K562 (cell line): ENCODE data around the gene GPR153. TPM values are rescaled to one million over a fixed set of nuclear protein-coding genes. Genes with fewer than 3 reads are reported as not detected.

Experiments used
- ASH1L ChIP-seq: fragments of 450-650 bp; IDR thresholded peaks from 2 replicates; pipeline ENCODE4 v1.6.1; 2018; ENCODE audit warnings: borderline replicate concordance, mild to moderate bottlenecking, low read depth; ENCODE audit not compliant: partially characterized antibody
- CHD1 ChIP-seq: fragments of 200-600 bp; sonication (generic); IDR thresholded peaks from one replicate; pipeline ENCODE4 v1.6.1; 2012; ENCODE audit warnings: mild to moderate bottlenecking, moderate library complexity, low read length, inconsistent platforms
- L3MBTL2 ChIP-seq: fragments of 450-650 bp; IDR thresholded peaks from 2 replicates; pipeline ENCODE4 v1.6.1; 2016; ENCODE audit warnings: mild to moderate bottlenecking, moderate library complexity
- MCM5 ChIP-seq: fragments of 450-650 bp; IDR thresholded peaks from 2 replicates; pipeline ENCODE4 v1.6.1; 2016; ENCODE audit warnings: low read depth
- MECOM ChIP-seq: fragments of 250-450 bp; sonication (Bioruptor Pico); IDR thresholded peaks from 2 replicates; pipeline ENCODE4 v1.8.0; 2022; ENCODE audit warnings: inconsistent platforms
- PTTG1 ChIP-seq: fragments of 450-650 bp; IDR thresholded peaks from 2 replicates; pipeline ENCODE4 v1.6.1; 2016; ENCODE audit warnings: low read depth, mild to moderate bottlenecking, missing genetic modification characterization, missing compliant biosample characterization
- SIN3A ChIP-seq, 2 experiments: fragments of 150-350 bp in 1 of 2; IDR thresholded peaks; 2 replicates each; pipeline ENCODE4 v1.6.1; 2011 to 2016; ENCODE audit warnings: borderline replicate concordance in 2 of 2, low read depth in 2 of 2, low read length in 2 of 2, mild to moderate bottlenecking in 2 of 2, moderate library complexity in 2 of 2; ENCODE audit not compliant: control insufficient read depth in 1 of 2
- SPI1 ChIP-seq: IDR thresholded peaks from 2 replicates; pipeline ENCODE4 v1.6.1; 2011; ENCODE audit warnings: low read depth, low read length, control low read depth, borderline replicate concordance
- TOE1 ChIP-seq, 2 experiments: fragments of 450-650 bp in 1 of 2; sonication (generic) in 1 of 2; formaldehyde crosslinking in 1 of 2; IDR thresholded peaks; 2 replicates each; pipeline versions ENCODE4 v1.7.1 to v1.8.0; 2016 to 2022; ENCODE audit warnings: borderline replicate concordance in 2 of 2, mild to moderate bottlenecking in 2 of 2, antibody characterized with exemption in 1 of 2, inconsistent platforms in 1 of 2, low read depth in 1 of 2, missing genetic modification reagents in 1 of 2, moderate library complexity in 1 of 2
- ZFP36 ChIP-seq: fragments of 150-350 bp; IDR thresholded peaks from 2 replicates; pipeline ENCODE4 v1.6.1; 2018; ENCODE audit warnings: low read length, low read depth; ENCODE audit not compliant: partially characterized antibody
- ZNF785 ChIP-seq: fragments of 250-450 bp; sonication (Bioruptor Pico); IDR thresholded peaks from 2 replicates; pipeline ENCODE4 v1.4.0; 2020; ENCODE audit warnings: mild to moderate bottlenecking
- polyA plus RNA-seq, 8 experiments: library from polyadenylated mRNA; depleted of rRNA in 4 of 8; stranded (reverse) in 5 of 8; unstranded in 3 of 8; fragments of >200 nt; fragmentation: Nextera tagmentation in 2 of 8; fragmentation: Illumina TruSeq in 1 of 8; extraction: Ambion mirVana in 2 of 8; extraction: Trizol in 1 of 8; gene quantifications; 2 replicates each; pipeline versions ENCODE4 v1.2.1 to v1.2.3, GENCODE V29; 2011 to 2014; ENCODE audit warnings: inconsistent platforms in 1 of 8, missing spikeins in 1 of 8
- total RNA-seq, 7 experiments: library from RNA; depleted of rRNA in 6 of 7; stranded (reverse); fragments of >200 nt in 6 of 7; fragmentation: Illumina TruSeq in 2 of 7; extraction: Trizol in 2 of 7; gene quantifications; 2 replicates each; pipeline versions ENCODE4 v1.2.1 to v1.2.3, GENCODE V29; 2011 to 2021; ENCODE audit warnings: low replicate concordance in 1 of 7
- TF ChIP-seq, protein P1 (sequence below): sonication (generic); formaldehyde crosslinking; IDR thresholded peaks from 2 replicates; pipeline ENCODE4 v1.8.0; 2022; ENCODE audit warnings: mild to moderate bottlenecking, missing genetic modification reagents
- TF ChIP-seq, protein P2 (sequence below): sonication (generic); formaldehyde crosslinking; IDR thresholded peaks from 2 replicates; pipeline ENCODE4 v1.8.0; 2022; ENCODE audit warnings: missing genetic modification reagents, mild to moderate bottlenecking, moderate library complexity, borderline replicate concordance
- TF ChIP-seq, protein P3 (sequence below): fragments of 250-450 bp; sonication (Bioruptor Pico); IDR thresholded peaks from 2 replicates; pipeline ENCODE4 v1.8.0; 2021; ENCODE audit warnings: borderline replicate concordance, mild to moderate bottlenecking, moderate library complexity; ENCODE audit not compliant: poor library complexity, severe bottlenecking
- TF ChIP-seq, protein P4 (sequence below): sonication (generic); formaldehyde crosslinking; IDR thresholded peaks from 2 replicates; pipeline ENCODE4 v1.8.1; 2023; ENCODE audit warnings: mild to moderate bottlenecking, missing genetic modification reagents
- TF ChIP-seq, protein P5 (sequence below): fragments of 450-650 bp; formaldehyde crosslinking; IDR thresholded peaks from 2 replicates; pipeline ENCODE4 v1.4.0; 2022; ENCODE audit warnings: missing genetic modification characterization
- TF ChIP-seq, protein P6 (sequence below): sonication (generic); IDR thresholded peaks from 2 replicates; pipeline ENCODE4 v1.6.1; 2016

Gene GPR153
- total and polyA plus RNA-seq, 9 of the 15 experiments (the other 6 are each of a cell fraction or from before 2014, with no cell fraction given), result 0.01 to 1.5 (median 0.51) TPM

DNA sequence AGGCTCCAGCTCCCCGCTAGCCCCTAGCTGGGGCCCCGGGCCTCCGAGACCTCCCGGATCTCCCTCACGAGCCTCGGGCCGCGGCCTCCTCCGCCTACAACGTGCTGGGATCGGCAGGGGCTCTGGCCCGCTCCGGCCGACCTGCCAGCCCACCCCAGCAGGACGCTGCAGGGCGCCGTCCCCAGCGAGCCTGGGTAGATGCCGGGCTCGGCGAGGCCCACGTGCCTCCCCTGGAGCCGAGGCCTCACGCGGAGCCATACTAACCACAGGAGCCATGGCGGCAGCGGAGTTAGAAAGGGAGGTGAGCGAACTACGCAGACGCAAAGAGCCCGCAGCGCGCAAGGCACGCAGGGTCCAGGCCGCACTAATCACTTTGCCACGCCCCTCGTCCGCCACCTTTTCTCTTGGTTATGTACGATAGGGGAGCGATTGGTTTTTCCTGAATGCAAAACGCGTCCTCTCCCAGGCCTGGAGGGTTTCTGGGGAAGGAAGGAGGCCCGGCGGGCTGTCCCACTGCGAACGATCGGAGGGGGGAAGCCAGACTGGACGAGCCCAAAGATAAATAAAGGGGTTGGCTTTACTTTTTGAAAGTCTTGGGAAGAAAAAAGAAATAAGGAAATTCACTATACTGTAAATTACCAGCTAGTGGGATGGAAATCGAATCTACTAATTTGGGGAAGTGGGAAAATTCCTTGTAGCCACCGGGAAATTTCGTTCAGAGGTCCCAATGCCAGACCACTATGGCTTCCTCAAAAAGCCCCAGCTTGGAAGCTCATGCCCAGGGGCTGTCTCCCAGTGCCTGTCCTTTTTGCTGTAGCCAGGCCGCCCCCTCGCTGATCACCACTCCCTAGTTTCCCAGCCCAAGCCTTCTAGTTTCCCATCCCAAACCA, 61.4 kb downstream of the GPR153 start, which contains the start of gene RPL22 (continued):
- TF ChIP-seq, protein P1, sequence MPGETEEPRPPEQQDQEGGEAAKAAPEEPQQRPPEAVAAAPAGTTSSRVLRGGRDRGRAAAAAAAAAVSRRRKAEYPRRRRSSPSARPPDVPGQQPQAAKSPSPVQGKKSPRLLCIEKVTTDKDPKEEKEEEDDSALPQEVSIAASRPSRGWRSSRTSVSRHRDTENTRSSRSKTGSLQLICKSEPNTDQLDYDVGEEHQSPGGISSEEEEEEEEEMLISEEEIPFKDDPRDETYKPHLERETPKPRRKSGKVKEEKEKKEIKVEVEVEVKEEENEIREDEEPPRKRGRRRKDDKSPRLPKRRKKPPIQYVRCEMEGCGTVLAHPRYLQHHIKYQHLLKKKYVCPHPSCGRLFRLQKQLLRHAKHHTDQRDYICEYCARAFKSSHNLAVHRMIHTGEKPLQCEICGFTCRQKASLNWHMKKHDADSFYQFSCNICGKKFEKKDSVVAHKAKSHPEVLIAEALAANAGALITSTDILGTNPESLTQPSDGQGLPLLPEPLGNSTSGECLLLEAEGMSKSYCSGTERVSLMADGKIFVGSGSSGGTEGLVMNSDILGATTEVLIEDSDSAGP (CRISPR knock-in tag), result peak; percentile 74; the same call in 1 of the 2 replicates
- TF ChIP-seq SIN3A (IDR thresholded peaks at IDR 0.05; ENCODE audit: borderline replicate concordance in 2 of 2, control insufficient read depth in 1 of 2, low read depth in 2 of 2, low read length in 2 of 2) (peak; percentile 66 to 93; a peak in 2 of 4 replicates), ZFP36 (peak; percentile 42), MCM5 (no peak), PTTG1 (tag) (0 out of 2 replicates have a peak, but pooled peaks have one; percentile 31), ZNF785 (CRISPR knock-in tag) (no peak), L3MBTL2 (peak; percentile 98), SPI1 (peak; percentile 74; the same call in 1 of the 2 replicates), TOE1 (IDR thresholded peaks at IDR 0.05; ENCODE audit: borderline replicate concordance) (peak; percentile 98), TOE1 (CRISPR knock-in tag; IDR thresholded peaks at IDR 0.05; ENCODE audit: borderline replicate concordance, low read depth) (peak; percentile 84; the same call in 1 of the 2 replicates), ASH1L (peak; percentile 74), MECOM (CRISPR knock-in tag) (0 out of 2 replicates have a peak, but pooled peaks have one; percentile 61), CHD1 (peak; percentile 94)
- TF ChIP-seq, protein P2, sequence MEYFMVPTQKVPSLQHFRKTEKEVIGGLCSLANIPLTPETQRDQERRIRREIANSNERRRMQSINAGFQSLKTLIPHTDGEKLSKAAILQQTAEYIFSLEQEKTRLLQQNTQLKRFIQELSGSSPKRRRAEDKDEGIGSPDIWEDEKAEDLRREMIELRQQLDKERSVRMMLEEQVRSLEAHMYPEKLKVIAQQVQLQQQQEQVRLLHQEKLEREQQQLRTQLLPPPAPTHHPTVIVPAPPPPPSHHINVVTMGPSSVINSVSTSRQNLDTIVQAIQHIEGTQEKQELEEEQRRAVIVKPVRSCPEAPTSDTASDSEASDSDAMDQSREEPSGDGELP (CRISPR knock-in tag), result peak; percentile 85
- TF ChIP-seq, protein P3, sequence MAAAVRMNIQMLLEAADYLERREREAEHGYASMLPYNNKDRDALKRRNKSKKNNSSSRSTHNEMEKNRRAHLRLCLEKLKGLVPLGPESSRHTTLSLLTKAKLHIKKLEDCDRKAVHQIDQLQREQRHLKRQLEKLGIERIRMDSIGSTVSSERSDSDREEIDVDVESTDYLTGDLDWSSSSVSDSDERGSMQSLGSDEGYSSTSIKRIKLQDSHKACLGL, result peak; percentile 92
- TF ChIP-seq, protein P4, sequence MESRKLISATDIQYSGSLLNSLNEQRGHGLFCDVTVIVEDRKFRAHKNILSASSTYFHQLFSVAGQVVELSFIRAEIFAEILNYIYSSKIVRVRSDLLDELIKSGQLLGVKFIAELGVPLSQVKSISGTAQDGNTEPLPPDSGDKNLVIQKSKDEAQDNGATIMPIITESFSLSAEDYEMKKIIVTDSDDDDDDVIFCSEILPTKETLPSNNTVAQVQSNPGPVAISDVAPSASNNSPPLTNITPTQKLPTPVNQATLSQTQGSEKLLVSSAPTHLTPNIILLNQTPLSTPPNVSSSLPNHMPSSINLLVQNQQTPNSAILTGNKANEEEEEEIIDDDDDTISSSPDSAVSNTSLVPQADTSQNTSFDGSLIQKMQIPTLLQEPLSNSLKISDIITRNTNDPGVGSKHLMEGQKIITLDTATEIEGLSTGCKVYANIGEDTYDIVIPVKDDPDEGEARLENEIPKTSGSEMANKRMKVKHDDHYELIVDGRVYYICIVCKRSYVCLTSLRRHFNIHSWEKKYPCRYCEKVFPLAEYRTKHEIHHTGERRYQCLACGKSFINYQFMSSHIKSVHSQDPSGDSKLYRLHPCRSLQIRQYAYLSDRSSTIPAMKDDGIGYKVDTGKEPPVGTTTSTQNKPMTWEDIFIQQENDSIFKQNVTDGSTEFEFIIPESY (CRISPR knock-in tag), result peak; percentile 78
- TF ChIP-seq, protein P5, sequence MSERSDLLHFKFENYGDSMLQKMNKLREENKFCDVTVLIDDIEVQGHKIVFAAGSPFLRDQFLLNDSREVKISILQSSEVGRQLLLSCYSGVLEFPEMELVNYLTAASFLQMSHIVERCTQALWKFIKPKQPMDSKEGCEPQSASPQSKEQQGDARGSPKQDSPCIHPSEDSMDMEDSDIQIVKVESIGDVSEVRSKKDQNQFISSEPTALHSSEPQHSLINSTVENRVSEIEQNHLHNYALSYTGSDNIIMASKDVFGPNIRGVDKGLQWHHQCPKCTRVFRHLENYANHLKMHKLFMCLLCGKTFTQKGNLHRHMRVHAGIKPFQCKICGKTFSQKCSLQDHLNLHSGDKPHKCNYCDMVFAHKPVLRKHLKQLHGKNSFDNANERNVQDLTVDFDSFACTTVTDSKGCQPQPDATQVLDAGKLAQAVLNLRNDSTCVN, result 0 out of 2 replicates have a peak, but pooled peaks have one; percentile 11
- TF ChIP-seq, protein P6, sequence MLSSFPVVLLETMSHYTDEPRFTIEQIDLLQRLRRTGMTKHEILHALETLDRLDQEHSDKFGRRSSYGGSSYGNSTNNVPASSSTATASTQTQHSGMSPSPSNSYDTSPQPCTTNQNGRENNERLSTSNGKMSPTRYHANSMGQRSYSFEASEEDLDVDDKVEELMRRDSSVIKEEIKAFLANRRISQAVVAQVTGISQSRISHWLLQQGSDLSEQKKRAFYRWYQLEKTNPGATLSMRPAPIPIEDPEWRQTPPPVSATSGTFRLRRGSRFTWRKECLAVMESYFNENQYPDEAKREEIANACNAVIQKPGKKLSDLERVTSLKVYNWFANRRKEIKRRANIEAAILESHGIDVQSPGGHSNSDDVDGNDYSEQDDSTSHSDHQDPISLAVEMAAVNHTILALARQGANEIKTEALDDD, result peak; percentile 3; the same call in 1 of the 2 replicates
